ENCODE data around the gene CXCL5. TPM values are rescaled to one million over a fixed set of nuclear protein-coding genes. Genes with fewer than 3 reads are reported as not detected.

The CXCL5 gene
- total and polyA plus RNA-seq, 2 of the 4 experiments (the other 2 are of a cell fraction) = 0.14 TPM; not detected in 1

GRCh38 chr4:74042681-74043080 is 44.2 kb upstream of the CXCL5 start:
- in situ Hi-C loops (cut with MboI; ENCODE audit: low sequenced_read_pairs) (no loop called here), dilution Hi-C loops (cut with HindIII; ENCODE audit: low sequenced_read_pairs, unreplicated experiment) (no loop called here), intact Hi-C loops (cut with micrococcal nuclease) (no loop called here)

More at GRCh38 chr4:74042681-74043080, 44.2 kb upstream of the CXCL5 start:
- H3K4me3 ChIP-seq (ENCODE audit: insufficient read depth, low read depth, low read length) = no peak overlapping the region
- H3K9me3 ChIP-seq (ENCODE audit: control insufficient read depth, insufficient read depth, low read length) = peaks cover 2% of the 10 kb centered on the region; the same call in 1 of the 2 replicates
- DNase-seq (no peak), ATAC-seq (ENCODE audit: low read depth) (no peak)
- no peak overlapping the region for H2AK9ac ChIP-seq (replicated peaks; ENCODE audit: low read depth, low read length, poor library complexity)
- H3K56ac ChIP-seq (ENCODE audit: extremely low read depth, insufficient read depth, low read length) = no peak overlapping the region
- TF ChIP-seq ELK1 (IDR thresholded peaks at IDR 0.05; ENCODE audit: borderline replicate concordance, low read depth, low read length) = no peak
- TF ChIP-seq MXI1 (IDR thresholded peaks at IDR 0.05; ENCODE audit: borderline replicate concordance, low read depth, low read length) = no peak
- TF ChIP-seq MAFK (IDR thresholded peaks at IDR 0.05; ENCODE audit: low read depth, low read length) = no peak
- TF ChIP-seq FOS (IDR thresholded peaks at IDR 0.05; ENCODE audit: low read depth, low read length) = no peak
- no peak for TF ChIP-seq MAZ (IDR thresholded peaks at IDR 0.05; ENCODE audit: borderline replicate concordance, low read depth, low read length)
- no peak for TF ChIP-seq POLR2A (IDR thresholded peaks at IDR 0.05; ENCODE audit: low read depth, low read length)
- no peak for TF ChIP-seq RCOR1 (IDR thresholded peaks at IDR 0.05; ENCODE audit: insufficient replicate concordance, low read length)
- TF ChIP-seq RAD21 (IDR thresholded peaks at IDR 0.05; ENCODE audit: low read length) = no peak
- no peak overlapping the region for H2AK5ac ChIP-seq (ENCODE audit: low read depth, low read length)
- H4K91ac ChIP-seq (ENCODE audit: insufficient read depth, low read depth, low read length) = no peak overlapping the region
- H3K27me3 ChIP-seq (ENCODE audit: control insufficient read depth, insufficient read depth, low read length) = no peaks in the 10 kb centered on the region
- no peak overlapping the region for H2BK15ac ChIP-seq (ENCODE audit: low read depth, low read length)
- H3K79me1 ChIP-seq (ENCODE audit: low read depth in 1 of 2, low read length in 2 of 2) = no peaks in the 10 kb centered on the region
- H3K23ac ChIP-seq (ENCODE audit: low read depth, low read length) = no peak overlapping the region
- no TSS peak for BruUV-seq (replicated peaks)
- H2BK20ac ChIP-seq (ENCODE audit: low read depth, low read length) = no peak overlapping the region
- peaks cover 2% of the 10 kb centered on the region for H3K4me1 ChIP-seq (ENCODE audit: control insufficient read depth, insufficient read depth, low read length)
- H3K4ac ChIP-seq (ENCODE audit: low read depth, low read length) = no peak overlapping the region
- no peaks in the 10 kb centered on the region for H3K36me3 ChIP-seq (ENCODE audit: control insufficient read depth, insufficient read depth, low read length)
- H3K18ac ChIP-seq (ENCODE audit: low read depth, low read length) = no peak overlapping the region
- no CpG with 5 or more reads among the region's 2 CpGs for whole genome bisulfite sequencing, 2 experiments (ENCODE audit: extremely low coverage in 2 of 2, insufficient read length in 1 of 2)
- no peak overlapping the region for H4K5ac ChIP-seq (ENCODE audit: low read depth, low read length)
- H3K9ac ChIP-seq (ENCODE audit: low read depth, low read length) = no peak overlapping the region
- no peak overlapping the region for H4K8ac ChIP-seq (ENCODE audit: low read depth in 2 of 2, low read length in 2 of 2)
- H3K4me2 ChIP-seq (ENCODE audit: low read depth, low read length) = no peak overlapping the region
- H2BK120ac ChIP-seq (ENCODE audit: low read depth, low read length) = no peak overlapping the region
- H2AFZ ChIP-seq (replicated peaks; ENCODE audit: low read length, poor library complexity) = no peak overlapping the region
- no peak overlapping the region for H3K14ac ChIP-seq (replicated peaks; ENCODE audit: low read depth, low read length)
- H3K27ac ChIP-seq (ENCODE audit: insufficient read depth, low read length) = no peak overlapping the region
- H2BK5ac ChIP-seq (ENCODE audit: low read depth, low read length, poor library complexity, severe bottlenecking) = no peak overlapping the region
- ChIA-PET POLR2A (ENCODE audit: unreplicated experiment) (no interaction called here), CTCF (interaction anchor here (0.6 kb wide), 1 partner anchor 202 kb away, joined by 3 read pairs; no protein-coding TSS in a partner anchor)
- H3K9me1 ChIP-seq (ENCODE audit: insufficient read depth, low read length) = no peaks in the 10 kb centered on the region
- no peaks in the 10 kb centered on the region for H4K20me1 ChIP-seq (ENCODE audit: insufficient read depth, low read length)
